Endothelial cell of umbilical vein (primary cell): Measurements from ENCODE around the gene DDX43. TPM values are rescaled to one million over a fixed set of nuclear protein-coding genes. Genes with fewer than 3 reads are reported as not detected.

Experiments used
- BruUV-seq: library from RNA; stranded (reverse); fragments of 400-500 nt; replicated peaks from 2 replicates; lab custom pipeline; 2021; lab: Mats Ljungman, UMichigan
- CTCF ChIA-PET: fragments of 300-600, 350-600 bp; sonication (Branson Sonifier 250); formaldehyde crosslinking; loops from one replicate; lab custom pipeline; 2021; ENCODE audit warnings: antibody characterized with exemption, inconsistent platforms; lab: Charles Lee
- POLR2A ChIA-PET: fragments of 300-600, 350-600 bp; sonication (Branson Sonifier 250); formaldehyde crosslinking; loops from one replicate; lab custom pipeline; 2021; ENCODE audit warnings: antibody characterized with exemption, inconsistent platforms; lab: Charles Lee
- DNase-seq: peaks from one replicate; pipeline ENCODE4 v3.0.0-alpha.2; 2011; ENCODE audit warnings: low read depth, low spot score
- FAIRE-seq: peaks from 2 replicates; lab custom pipeline; 2011; peaks lifted over from hg19 to GRCh38; lab: Jason Lieb, UNC
- H2AFZ ChIP-seq: 2 replicates; pipeline ENCODE4 v1.6.0; 2012; ENCODE audit warnings: low read depth, low read length, control low read depth, inconsistent platforms
- H3K27ac ChIP-seq: 2 replicates; pipeline ENCODE4 v1.5.1; 2011; ENCODE audit warnings: low read depth, mild to moderate bottlenecking, control low read depth, low read length, moderate library complexity; ENCODE audit not compliant: insufficient read depth
- H3K27me3 ChIP-seq, 2 experiments: 2 replicates each; pipeline versions ENCODE4 v1.6.0 to v1.6.1; 2011; ENCODE audit warnings: low read length in 2 of 2, mixed read lengths in 1 of 2; ENCODE audit not compliant: control insufficient read depth in 2 of 2, insufficient read depth in 2 of 2
- H3K36me3 ChIP-seq, 2 experiments: 2 replicates in 1 of 2; 3 replicates in 1 of 2; pipeline ENCODE4 v1.5.1; 2011; ENCODE audit warnings: low read length in 2 of 2, mild to moderate bottlenecking in 1 of 2, moderate library complexity in 1 of 2; ENCODE audit not compliant: control insufficient read depth in 2 of 2, insufficient read depth in 2 of 2; ENCODE audit errors: extremely low read depth in 1 of 2
- H3K4me1 ChIP-seq: 3 replicates; pipeline ENCODE4 v1.5.1; 2011; ENCODE audit warnings: mild to moderate bottlenecking, low read length; ENCODE audit not compliant: control insufficient read depth, insufficient read depth; ENCODE audit errors: extremely low read depth
- H3K4me2 ChIP-seq: 2 replicates; pipeline ENCODE4 v1.6.1; 2011; ENCODE audit warnings: low read length, control low read depth, mixed read lengths; ENCODE audit not compliant: insufficient read depth
- H3K4me3 ChIP-seq, 3 experiments: fragments of 200-600 bp in 1 of 3; sonication (generic), shearing (Covaris generic) in 1 of 3; replicated peaks in 1 of 3; 2 replicates each; pipeline ENCODE4 v1.5.1; 2011 to 2016; ENCODE audit warnings: control low read depth in 3 of 3, low read length in 3 of 3, mild to moderate bottlenecking in 2 of 3, inconsistent platforms in 1 of 3, low read depth in 1 of 3, moderate library complexity in 1 of 3; ENCODE audit not compliant: insufficient read depth in 1 of 3
- H3K79me2 ChIP-seq: 2 replicates; pipeline ENCODE4 v1.6.0; 2012; ENCODE audit warnings: low read length, inconsistent platforms; ENCODE audit not compliant: control insufficient read depth, insufficient read depth
- H3K9ac ChIP-seq: replicated peaks from 2 replicates; pipeline ENCODE3; 2011; ENCODE audit warnings: low read length, control low read depth; ENCODE audit not compliant: insufficient read depth; ENCODE audit errors: extremely low read depth
- H3K9me1 ChIP-seq: replicated peaks from 3 replicates; pipeline ENCODE4 v1.6.0; 2011; ENCODE audit warnings: mild to moderate bottlenecking, low read length; ENCODE audit not compliant: control insufficient read depth, insufficient read depth; ENCODE audit errors: extremely low read depth
- H3K9me3 ChIP-seq: replicated peaks from 2 replicates; pipeline ENCODE4 v1.5.1; 2012; ENCODE audit warnings: low read length, inconsistent platforms; ENCODE audit not compliant: control insufficient read depth, insufficient read depth
- H4K20me1 ChIP-seq: replicated peaks from 2 replicates; pipeline ENCODE3; 2011; ENCODE audit warnings: mild to moderate bottlenecking, low read length; ENCODE audit not compliant: control insufficient read depth, insufficient read depth; ENCODE audit errors: extremely low read depth
- EZH2 ChIP-seq: IDR thresholded peaks from 2 replicates; pipeline ENCODE4 v1.6.1; 2012; ENCODE audit warnings: borderline replicate concordance, low read depth, mild to moderate bottlenecking, moderate library complexity, low read length, inconsistent platforms; ENCODE audit not compliant: severe bottlenecking
- FOS ChIP-seq: IDR thresholded peaks from 2 replicates; pipeline ENCODE4 v1.6.1; 2011; ENCODE audit warnings: mild to moderate bottlenecking, low read length, moderate library complexity, borderline replicate concordance; ENCODE audit not compliant: insufficient read depth
- GATA2 ChIP-seq: IDR thresholded peaks from 2 replicates; pipeline ENCODE4 v1.7.0; 2011; ENCODE audit warnings: low read depth, mild to moderate bottlenecking, moderate library complexity, mixed read lengths, low read length; ENCODE audit not compliant: insufficient read length, insufficient read depth
- JUN ChIP-seq: IDR thresholded peaks from 2 replicates; pipeline ENCODE4 v1.6.1; 2011; ENCODE audit warnings: borderline replicate concordance, low read depth; ENCODE audit not compliant: insufficient read length, insufficient read depth
- MYC ChIP-seq: IDR thresholded peaks from one replicate; pipeline ENCODE4 v1.6.1; 2011; ENCODE audit warnings: mild to moderate bottlenecking, low read depth, low read length
- POLR2A ChIP-seq: IDR thresholded peaks from 2 replicates; pipeline ENCODE4 v1.6.1; 2012; ENCODE audit warnings: low read depth, mild to moderate bottlenecking, control low read depth, low read length
- POLR2AphosphoS5 ChIP-seq: IDR thresholded peaks from 2 replicates; pipeline ENCODE4 v1.6.1; 2012; ENCODE audit warnings: low read depth, mild to moderate bottlenecking, control low read depth, low read length, moderate library complexity; ENCODE audit not compliant: insufficient read depth
- dilution Hi-C: fragments of 300-500 bp; cut with MboI; formaldehyde crosslinking; loops from one replicate; pipeline ENCODE4 v1.15.0; 2019; ENCODE audit warnings: low sequenced_read_pairs; ENCODE audit not compliant: extremely low pct_ligation_motif_present
- intact Hi-C: fragments of 100-400 bp; cut with micrococcal nuclease; formaldehyde crosslinking; loops from one replicate; pipeline ENCODE4 v1.10.0; 2022
- polyA plus RNA-seq, 4 experiments: library from polyadenylated mRNA; depleted of rRNA in 3 of 4; stranded (reverse) in 3 of 4; unstranded in 1 of 4; fragments of >200 nt; gene quantifications; 2 replicates each; pipeline versions ENCODE4 v1.2.1 to v1.2.3, GENCODE V29; 2011 to 2012; ENCODE audit warnings: missing spikeins in 1 of 4
- total RNA-seq: library from RNA; stranded (reverse); gene quantifications from 2 replicates; pipeline ENCODE4 v1.2.3, GENCODE V29; 2021
- TF ChIP-seq, protein P1 (sequence below): IDR thresholded peaks from 2 replicates; pipeline ENCODE4 v1.6.1; 2011; ENCODE audit not compliant: insufficient read depth, insufficient read length
- TF ChIP-seq, protein P2 (sequence below), 2 donors: IDR thresholded peaks; 1 replicate in 1 of 2; 2 replicates in 1 of 2; pipeline ENCODE4 v1.5.1; 2011; ENCODE audit warnings: low read length in 2 of 2, mild to moderate bottlenecking in 2 of 2, moderate library complexity in 2 of 2, control low read depth in 1 of 2, inconsistent platforms in 1 of 2, low read depth in 1 of 2; ENCODE audit not compliant: insufficient read depth in 1 of 2; ENCODE audit errors: extremely low read depth in 1 of 2

Gene DDX43
- total and polyA plus RNA-seq, 2 donors (not counting 3 experiments of a cell fraction or from before 2014, with no cell fraction given) = 0.95 to 1.2 TPM

DNA sequence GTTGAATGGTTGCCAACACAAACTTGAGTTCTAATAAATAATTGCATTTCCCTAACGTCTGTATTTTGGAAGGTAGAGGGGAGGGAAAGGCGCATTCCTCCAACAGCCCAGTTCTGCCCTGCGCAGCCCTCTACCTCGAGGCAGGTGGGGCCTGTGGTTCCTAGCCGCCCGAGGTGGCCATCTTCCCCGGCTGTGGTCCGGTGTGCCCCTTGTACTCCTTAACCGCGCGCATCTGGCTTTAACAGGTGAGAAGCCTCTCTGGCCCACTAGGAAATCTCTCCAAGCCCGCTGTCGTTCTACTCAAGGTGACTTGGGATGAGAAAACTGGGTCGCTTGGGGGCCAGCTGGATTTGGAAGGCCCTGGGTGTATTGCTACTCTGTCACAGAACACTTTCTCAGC, 30.5 kb upstream of the DDX43 start:
- no peaks in the 10 kb centered on the region for H3K79me2 ChIP-seq
- no peak for DNase-seq
- CTCF ChIA-PET = no interaction called here
- no peak overlapping the region for H3K27ac ChIP-seq
- H3K9ac ChIP-seq = no peak overlapping the region
- dilution Hi-C loops = no loop called here
- intact Hi-C loops = no loop called here
- no peak overlapping the region for H3K4me2 ChIP-seq
- no peaks in the 10 kb centered on the region for H4K20me1 ChIP-seq
- no peak overlapping the region for H3K4me3 ChIP-seq
- no peak for FAIRE-seq
- POLR2A ChIA-PET = no interaction called here
- BruUV-seq = no TSS peak
- TF ChIP-seq POLR2A (no peak), EZH2 (no peak), POLR2AphosphoS5 (no peak), JUN (no peak), GATA2 (no peak), MYC (no peak), FOS (no peak)
- TF ChIP-seq, protein P1, sequence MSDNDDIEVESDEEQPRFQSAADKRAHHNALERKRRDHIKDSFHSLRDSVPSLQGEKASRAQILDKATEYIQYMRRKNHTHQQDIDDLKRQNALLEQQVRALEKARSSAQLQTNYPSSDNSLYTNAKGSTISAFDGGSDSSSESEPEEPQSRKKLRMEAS = no peak
- TF ChIP-seq, protein P2, sequence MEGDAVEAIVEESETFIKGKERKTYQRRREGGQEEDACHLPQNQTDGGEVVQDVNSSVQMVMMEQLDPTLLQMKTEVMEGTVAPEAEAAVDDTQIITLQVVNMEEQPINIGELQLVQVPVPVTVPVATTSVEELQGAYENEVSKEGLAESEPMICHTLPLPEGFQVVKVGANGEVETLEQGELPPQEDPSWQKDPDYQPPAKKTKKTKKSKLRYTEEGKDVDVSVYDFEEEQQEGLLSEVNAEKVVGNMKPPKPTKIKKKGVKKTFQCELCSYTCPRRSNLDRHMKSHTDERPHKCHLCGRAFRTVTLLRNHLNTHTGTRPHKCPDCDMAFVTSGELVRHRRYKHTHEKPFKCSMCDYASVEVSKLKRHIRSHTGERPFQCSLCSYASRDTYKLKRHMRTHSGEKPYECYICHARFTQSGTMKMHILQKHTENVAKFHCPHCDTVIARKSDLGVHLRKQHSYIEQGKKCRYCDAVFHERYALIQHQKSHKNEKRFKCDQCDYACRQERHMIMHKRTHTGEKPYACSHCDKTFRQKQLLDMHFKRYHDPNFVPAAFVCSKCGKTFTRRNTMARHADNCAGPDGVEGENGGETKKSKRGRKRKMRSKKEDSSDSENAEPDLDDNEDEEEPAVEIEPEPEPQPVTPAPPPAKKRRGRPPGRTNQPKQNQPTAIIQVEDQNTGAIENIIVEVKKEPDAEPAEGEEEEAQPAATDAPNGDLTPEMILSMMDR (IDR thresholded peaks at IDR 0.05; ENCODE audit: extremely low read depth in 1 of 2, insufficient read depth in 1 of 2, low read depth in 1 of 2, low read length in 2 of 2) = no peak
- H3K4me1 ChIP-seq = no peaks in the 10 kb centered on the region
- no peaks in the 10 kb centered on the region for H3K9me1 ChIP-seq
- H3K27me3 ChIP-seq = no peaks in the 10 kb centered on the region
- H3K9me3 ChIP-seq = no peaks in the 10 kb centered on the region
- no peaks in the 10 kb centered on the region for H3K36me3 ChIP-seq
- H2AFZ ChIP-seq = no peak overlapping the region
